CD4-positive, alpha-beta memory T cell (primary cell): ENCODE measurements around the gene KAT5. TPM values are rescaled to one million over a fixed set of nuclear protein-coding genes. Genes with fewer than 3 reads are reported as not detected.
"Not testable (repeated sequence)": the region's sequence is repeated elsewhere in the genome, so short reads cannot be mapped to it uniquely, and the experiment has no call there.

Experiments
- CTCF ChIA-PET: fragments of 350-600 bp; sonication (Branson Sonifier 250); formaldehyde crosslinking; loops from one replicate; lab custom pipeline; 2021; ENCODE audit warnings: inconsistent platforms; ENCODE audit not compliant: partially characterized antibody; lab: Charles Lee
- POLR2A ChIA-PET: fragments of 350-600 bp; sonication (Branson Sonifier 250); formaldehyde crosslinking; loops from one replicate; lab custom pipeline; 2021; ENCODE audit not compliant: partially characterized antibody; lab: Charles Lee
- DNase-seq, 5 donors: peaks; one replicate each; pipeline versions ENCODE4 v3.0.0 to v3.0.0-alpha.2; 2020 to 2022; ENCODE audit warnings: mixed read lengths in 1 of 5
- H3K27ac ChIP-seq: one replicate; pipeline ENCODE4 v1.7.0; 2013; ENCODE audit warnings: low read depth, low read length
- H3K27me3 ChIP-seq: 2 replicates; pipeline ENCODE4 v1.7.0; 2013; ENCODE audit warnings: mild to moderate bottlenecking, low read length, moderate library complexity; ENCODE audit not compliant: insufficient read depth
- H3K36me3 ChIP-seq: 2 replicates; pipeline ENCODE4 v1.7.0; 2013; ENCODE audit warnings: mild to moderate bottlenecking, low read length, moderate library complexity; ENCODE audit not compliant: insufficient read depth
- H3K4me1 ChIP-seq: 2 replicates; pipeline ENCODE4 v1.7.0; 2013; ENCODE audit warnings: mild to moderate bottlenecking, low read length, moderate library complexity; ENCODE audit not compliant: insufficient read depth
- H3K4me3 ChIP-seq, 2 donors: one replicate each; pipeline ENCODE4 v1.7.0; 2013; ENCODE audit warnings: low read length in 2 of 2, mild to moderate bottlenecking in 1 of 2
- H3K9me3 ChIP-seq, 2 donors: one replicate each; pipeline ENCODE4 v1.7.0; 2013; ENCODE audit warnings: low read length in 2 of 2, control low read depth in 1 of 2; ENCODE audit not compliant: control insufficient read depth in 1 of 2
- H3K27ac Mint-ChIP-seq, 7 donors: one replicate each; pipeline ENCODE4 v1.8.0; 2020 to 2021; ENCODE audit warnings: mixed read lengths in 7 of 7, mild to moderate bottlenecking in 6 of 7, inconsistent platforms in 3 of 7, moderate library complexity in 3 of 7
- H3K27me3 Mint-ChIP-seq, 2 donors: one replicate each; pipeline ENCODE4 v1.8.0; 2020 to 2021; ENCODE audit warnings: mixed read lengths in 2 of 2
- H3K36me3 Mint-ChIP-seq, 2 donors: one replicate each; pipeline ENCODE4 v1.8.0; 2020 to 2021; ENCODE audit warnings: mixed read lengths in 2 of 2, inconsistent platforms in 1 of 2, mild to moderate bottlenecking in 1 of 2
- H3K4me1 Mint-ChIP-seq, 4 donors: one replicate each; pipeline ENCODE4 v1.8.0; 2020 to 2021; ENCODE audit warnings: mixed read lengths in 4 of 4, mild to moderate bottlenecking in 1 of 4
- H3K4me3 Mint-ChIP-seq, 8 donors: one replicate each; pipeline ENCODE4 v1.8.0; 2020 to 2021; ENCODE audit warnings: mixed read lengths in 8 of 8, mild to moderate bottlenecking in 7 of 8, moderate library complexity in 6 of 8, inconsistent platforms in 3 of 8
- H3K9me3 Mint-ChIP-seq, 8 donors: one replicate each; pipeline ENCODE4 v1.8.0; 2020 to 2021; ENCODE audit warnings: mixed read lengths in 8 of 8, mild to moderate bottlenecking in 5 of 8, inconsistent platforms in 3 of 8, moderate library complexity in 1 of 8
- intact Hi-C: fragments of 100-400 bp; cut with micrococcal nuclease; formaldehyde crosslinking; loops from one replicate; pipeline ENCODE4 v1.15.1; 2023
- polyA plus RNA-seq, 2 donors: library from polyadenylated mRNA; unstranded; fragments of 300-500 nt; fragmentation: Illumina TruSeq; gene quantifications; one replicate each; pipeline ENCODE4 v1.2.3, GENCODE V29; 2021
- total RNA-seq, 2 experiments: library from RNA; stranded (reverse); gene quantifications; one replicate each; pipeline ENCODE4 v1.2.3, GENCODE V29; 2021

The KAT5 gene
- total and polyA plus RNA-seq, 4 experiments from 2014 or later = 45.4 to 106 (median 77.5) TPM

DNA sequence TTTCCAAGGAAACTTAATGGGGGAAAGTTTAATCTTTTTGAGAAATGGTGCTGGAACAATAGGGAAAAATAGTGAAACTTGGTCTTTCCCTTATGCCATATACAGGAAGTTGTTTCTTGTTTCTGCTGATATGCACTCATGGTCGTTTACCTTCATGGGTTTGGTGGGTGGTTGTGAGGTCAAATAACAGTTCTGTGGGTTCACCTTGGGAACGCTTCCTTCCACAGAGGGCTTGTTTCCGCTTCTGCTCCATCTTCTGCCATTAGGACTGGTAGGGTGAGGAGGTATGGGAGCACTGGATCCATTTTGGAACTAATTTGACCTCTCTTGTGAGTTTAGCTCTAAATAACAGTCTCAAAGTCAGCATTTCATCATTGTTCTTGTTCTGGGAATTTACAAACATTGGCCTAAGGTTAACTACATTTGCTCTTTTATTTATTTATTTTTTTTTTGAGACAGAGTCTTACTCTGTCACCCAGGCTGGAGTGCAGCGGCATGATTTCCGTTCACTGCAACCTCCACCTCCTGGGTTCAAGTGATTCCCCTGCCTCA, 31.8 kb upstream of the KAT5 start:
- no peaks in the 10 kb centered on the region for H3K36me3 Mint-ChIP-seq
- POLR2A ChIA-PET = no interaction called here
- no peak overlapping the region for H3K27ac ChIP-seq
- no peaks in the 10 kb centered on the region for H3K36me3 ChIP-seq
- intact Hi-C loops = no loop called here
- no peaks in the 10 kb centered on the region for H3K4me1 ChIP-seq
- H3K4me1 Mint-ChIP-seq = no peaks in the 10 kb centered on the region
- DNase-seq = no peak
- no peak overlapping the region for H3K4me3 Mint-ChIP-seq
- no peak overlapping the region for H3K27ac Mint-ChIP-seq
- CTCF ChIA-PET = interaction anchor here (1.9 kb wide), 1 partner anchor 25 kb away, joined by 5 read pairs; no protein-coding TSS in a partner anchor
- H3K27me3 ChIP-seq = no peaks in the 10 kb centered on the region
- no peak overlapping the region for H3K4me3 ChIP-seq
- peaks cover 2% of the 10 kb centered on the region in 2 donors for H3K27me3 Mint-ChIP-seq
- H3K9me3 Mint-ChIP-seq = no peaks in the 10 kb centered on the region
- H3K9me3 ChIP-seq = no peaks in the 10 kb centered on the region

DNA sequence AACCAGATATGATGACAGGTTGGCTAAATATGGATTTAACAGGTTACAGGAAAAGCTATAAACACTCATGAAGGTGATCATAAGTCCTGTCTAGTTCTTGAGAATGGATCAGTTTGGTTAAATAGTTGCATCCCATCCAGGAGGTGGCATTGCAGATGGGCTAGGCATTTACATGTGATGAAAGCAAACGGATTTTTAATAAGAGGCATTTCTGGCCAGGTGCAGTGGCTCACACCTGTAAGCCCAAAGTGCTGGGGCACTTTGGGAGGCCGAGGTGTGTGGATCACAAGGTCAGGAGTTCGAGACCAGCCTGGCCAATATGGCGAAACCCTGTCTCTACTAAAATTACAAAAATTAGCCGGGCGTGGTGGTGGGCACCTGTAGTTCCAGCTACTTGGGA, 28.6 kb upstream of the KAT5 start:
- H3K27me3 Mint-ChIP-seq, H3K27ac ChIP-seq, H3K36me3 ChIP-seq, H3K4me1 ChIP-seq, CTCF ChIA-PET, H3K9me3 ChIP-seq, DNase-seq, H3K4me3 ChIP-seq, H3K9me3 Mint-ChIP-seq, POLR2A ChIA-PET, H3K36me3 Mint-ChIP-seq, H3K27me3 ChIP-seq, intact Hi-C loops, H3K4me3 Mint-ChIP-seq, H3K27ac Mint-ChIP-seq, H3K4me1 Mint-ChIP-seq: not testable (repeated sequence)

DNA sequence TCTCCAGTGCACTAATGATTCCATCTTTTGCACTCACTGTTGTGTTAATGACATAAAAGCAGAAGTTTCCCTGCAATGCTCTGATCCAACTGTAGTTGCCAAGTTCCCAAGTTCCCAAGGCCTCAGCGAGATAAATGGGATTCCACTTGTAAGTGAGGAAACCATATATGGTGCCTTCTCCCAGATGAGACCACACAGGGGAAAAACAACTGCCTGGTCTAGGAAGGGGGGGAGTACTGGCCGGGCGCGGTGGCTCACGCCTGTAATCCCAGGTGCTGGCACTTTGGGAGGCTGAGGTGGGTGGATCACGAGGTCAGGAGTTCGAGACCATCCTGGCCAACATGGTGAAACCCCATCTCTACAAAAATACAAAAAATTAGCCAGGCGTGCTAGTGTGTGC, 26.1 kb upstream of the KAT5 start:
- no peaks in the 10 kb centered on the region for H3K36me3 Mint-ChIP-seq
- H3K27ac Mint-ChIP-seq = no peak overlapping the region
- Histone ChIP-seq H3K9me3 (no peaks in the 10 kb centered on the region), H3K27me3 (no peaks in the 10 kb centered on the region), H3K27ac (no peak overlapping the region), H3K36me3 (no peaks in the 10 kb centered on the region), H3K4me3 (no peak overlapping the region), H3K4me1 (no peaks in the 10 kb centered on the region)
- no peak overlapping the region for H3K4me3 Mint-ChIP-seq
- H3K27me3 Mint-ChIP-seq = peaks cover 2 to 3% of the 10 kb centered on the region in 2 donors
- ChIA-PET POLR2A (no interaction called here), CTCF (no interaction called here)
- intact Hi-C loops = no loop called here
- H3K9me3 Mint-ChIP-seq = no peaks in the 10 kb centered on the region
- no peaks in the 10 kb centered on the region for H3K4me1 Mint-ChIP-seq
- DNase-seq = no peak

DNA sequence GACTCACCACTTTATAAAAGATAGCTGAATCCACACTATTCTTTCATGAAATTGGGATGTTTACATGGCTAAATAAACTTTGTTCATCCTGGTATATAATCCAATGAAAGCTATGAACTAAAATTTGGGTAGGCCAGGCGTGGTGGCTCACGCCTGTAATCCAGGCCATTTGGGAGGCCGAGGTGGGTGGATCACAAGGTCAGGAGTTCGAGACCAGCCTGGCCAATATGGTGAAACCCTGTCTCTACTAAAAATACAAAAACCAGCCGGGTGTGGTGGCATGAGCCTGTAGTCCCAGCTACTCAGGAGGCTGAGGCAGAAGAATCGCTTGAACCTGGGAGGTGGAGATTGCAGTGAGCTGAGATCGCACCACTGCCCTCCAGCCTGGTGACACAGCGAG, 20.2 kb upstream of the KAT5 start:
- H3K36me3 ChIP-seq, H3K27me3 ChIP-seq, POLR2A ChIA-PET, H3K4me3 Mint-ChIP-seq, intact Hi-C loops, H3K27ac ChIP-seq, H3K4me3 ChIP-seq, H3K4me1 ChIP-seq, H3K9me3 Mint-ChIP-seq, H3K27me3 Mint-ChIP-seq, H3K27ac Mint-ChIP-seq, H3K4me1 Mint-ChIP-seq, H3K9me3 ChIP-seq, DNase-seq, H3K36me3 Mint-ChIP-seq: not testable (repeated sequence)
- CTCF ChIA-PET = interaction anchor here (0.6 kb wide), 1 partner anchor 331 kb away, joined by 3 read pairs; no protein-coding TSS in a partner anchor

DNA sequence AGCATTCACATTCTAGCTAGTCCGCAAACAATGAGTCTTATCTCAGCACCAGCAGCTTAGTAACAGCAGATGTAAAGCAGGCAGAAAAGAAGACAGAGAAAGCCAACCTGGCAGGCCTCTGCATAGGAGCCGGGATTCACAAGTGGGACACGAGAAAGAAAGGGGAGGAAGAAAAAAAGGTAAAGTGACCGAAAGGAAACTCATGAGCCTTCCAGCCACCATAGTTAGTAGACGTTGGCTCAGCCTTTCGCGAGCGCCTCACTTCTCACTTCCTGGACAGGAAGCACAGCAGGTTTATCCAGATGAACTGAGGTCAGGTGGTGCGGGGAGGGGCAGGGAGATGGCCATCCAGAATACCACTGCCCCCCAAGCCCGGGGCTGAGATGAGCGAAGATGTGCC, 19.7 kb upstream of the KAT5 start:
- Histone ChIP-seq H3K27me3 (no peaks in the 10 kb centered on the region), H3K9me3 (no peaks in the 10 kb centered on the region), H3K36me3 (no peaks in the 10 kb centered on the region), H3K4me3 (no peak overlapping the region), H3K27ac (no peak overlapping the region), H3K4me1 (no peaks in the 10 kb centered on the region)
- H3K27ac Mint-ChIP-seq = no peak overlapping the region
- no peaks in the 10 kb centered on the region for H3K4me1 Mint-ChIP-seq
- POLR2A ChIA-PET = no interaction called here
- no peaks in the 10 kb centered on the region for H3K36me3 Mint-ChIP-seq
- no peak overlapping the region for H3K4me3 Mint-ChIP-seq
- no peaks in the 10 kb centered on the region for H3K9me3 Mint-ChIP-seq
- intact Hi-C loops = no loop called here
- peaks cover 0 to 1% of the 10 kb centered on the region in 2 donors for H3K27me3 Mint-ChIP-seq
- DNase-seq = no peak
- CTCF ChIA-PET = no interaction called here

DNA sequence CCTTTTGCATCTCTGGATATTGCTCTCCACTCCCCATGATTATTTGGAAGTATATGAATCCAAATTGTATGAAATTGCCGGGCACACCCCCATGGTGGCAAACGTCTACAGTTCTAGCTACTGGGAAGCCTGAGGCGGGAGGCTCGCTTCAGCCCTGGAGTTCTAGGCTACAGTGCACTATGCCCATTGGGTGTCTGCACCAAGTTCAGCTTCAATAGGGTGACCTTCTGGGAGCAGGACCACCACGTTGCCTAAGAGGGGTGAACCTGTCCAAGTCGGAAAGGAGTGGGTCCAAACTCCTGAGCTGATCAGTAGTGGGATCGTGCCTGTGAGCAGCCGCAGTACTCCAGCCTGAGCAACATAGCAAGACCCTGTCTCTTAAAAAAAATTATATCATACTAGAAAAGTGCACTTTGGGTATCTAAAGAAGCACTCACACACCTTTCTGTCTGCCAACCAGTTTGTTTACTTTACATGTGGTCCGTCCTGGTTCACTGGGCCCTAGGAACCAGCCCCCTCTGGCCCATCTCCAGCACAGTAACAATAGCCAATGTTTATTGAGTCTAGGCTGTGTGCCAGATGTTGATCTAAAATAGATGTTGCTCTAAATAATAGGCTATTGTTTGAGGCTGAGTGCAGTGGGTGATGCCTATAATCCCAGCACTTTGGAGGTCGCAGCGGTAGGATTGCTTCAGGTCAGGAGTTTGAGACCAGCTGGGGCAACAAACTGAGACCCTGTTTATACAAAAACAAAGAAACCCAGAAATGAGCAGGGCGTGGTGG, 16.4 kb upstream of the KAT5 start:
- peaks cover 0 to 1% of the 10 kb centered on the region in 2 donors for H3K27me3 Mint-ChIP-seq
- H3K27ac Mint-ChIP-seq = no peak overlapping the region
- ChIA-PET POLR2A (no interaction called here), CTCF (interaction anchor here (0.6 to 1.2 kb wide), 3 partner anchors 9 to 177 kb away, joined by 3 read pairs; no protein-coding TSS in a partner anchor)
- no peaks in the 10 kb centered on the region for H3K9me3 Mint-ChIP-seq
- H3K36me3 ChIP-seq = no peaks in the 10 kb centered on the region
- intact Hi-C loops = no loop called here
- H3K4me3 Mint-ChIP-seq = no peak overlapping the region
- no peaks in the 10 kb centered on the region for H3K36me3 Mint-ChIP-seq
- no peak for DNase-seq
- H3K27me3 ChIP-seq = no peaks in the 10 kb centered on the region
- no peaks in the 10 kb centered on the region for H3K9me3 ChIP-seq
- H3K27ac ChIP-seq = no peak overlapping the region
- no peaks in the 10 kb centered on the region for H3K4me1 ChIP-seq
- H3K4me1 Mint-ChIP-seq = no peaks in the 10 kb centered on the region
- H3K4me3 ChIP-seq = no peak overlapping the region

DNA sequence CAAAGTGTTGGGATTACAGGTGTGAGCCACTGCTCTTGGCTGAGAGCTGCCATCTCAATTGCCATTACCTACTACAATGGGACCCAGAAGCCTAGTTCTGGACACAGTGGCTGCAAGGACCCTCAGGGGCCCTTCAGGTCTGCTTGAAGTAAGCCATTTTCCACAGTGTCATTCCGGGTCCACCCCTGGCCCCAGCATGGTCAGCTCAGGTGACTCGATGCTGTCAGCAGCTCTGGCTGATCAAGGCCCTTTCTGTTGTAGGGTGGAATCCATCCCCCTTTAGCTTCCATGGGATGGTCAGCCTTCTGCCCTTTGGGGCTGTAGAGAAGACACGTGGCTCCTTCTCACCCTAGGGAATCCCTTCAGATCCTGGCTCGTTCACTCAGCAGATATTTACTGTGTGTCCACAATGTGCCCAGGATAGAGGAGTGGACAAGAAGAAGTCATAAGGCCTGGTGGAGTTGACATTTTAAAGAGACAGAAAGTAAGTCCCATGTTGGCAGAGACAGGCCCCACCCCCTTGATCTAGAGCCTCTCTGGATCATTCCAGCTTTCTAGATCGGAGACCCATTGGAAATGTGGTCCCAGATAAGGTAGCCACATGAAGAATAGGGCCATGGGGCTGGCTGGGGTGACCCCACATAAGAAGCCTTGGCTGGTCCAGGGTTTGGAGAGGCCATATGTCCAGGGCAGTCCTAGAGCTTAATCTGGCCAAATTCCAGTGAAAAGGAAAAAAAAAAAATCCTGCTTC, 15.1 kb upstream of the KAT5 start:
- ChIA-PET CTCF (interaction anchor here (1.2 kb wide), 1 partner anchor 8 kb away, joined by 3 read pairs; no protein-coding TSS in a partner anchor), POLR2A (no interaction called here)
- Mint-ChIP-seq H3K27ac (peak overlapping the region in 2 of 7 donors; percentile 37 to 72), H3K36me3 (no peaks in the 10 kb centered on the region), H3K4me1 (no peaks in the 10 kb centered on the region), H3K27me3 (peaks cover 0 to 1% of the 10 kb centered on the region in 2 donors), H3K9me3 (no peaks in the 10 kb centered on the region), H3K4me3 (no peak overlapping the region)
- H3K4me3 ChIP-seq = no peak overlapping the region
- no peaks in the 10 kb centered on the region for H3K4me1 ChIP-seq
- no peak for DNase-seq
- no peaks in the 10 kb centered on the region for H3K36me3 ChIP-seq
- no peaks in the 10 kb centered on the region for H3K9me3 ChIP-seq
- intact Hi-C loops = no loop called here
- H3K27me3 ChIP-seq = no peaks in the 10 kb centered on the region
- H3K27ac ChIP-seq = no peak overlapping the region
